Sigmoid colon (tissue), 4 donors: Measurements from ENCODE around the gene UBASH3A.

Source experiments
- EP300 ChIP-seq, 4 donors: sonication (generic); formaldehyde crosslinking; IDR thresholded peaks; one replicate each; pipeline ENCODE4 v1.6.1; 2017; ENCODE audit warnings: antibody characterized with exemption in 4 of 4
- POLR2A ChIP-seq, 2 donors: fragments of 450-650 bp; IDR thresholded peaks; one replicate each; pipeline ENCODE4 v1.6.1; 2016; ENCODE audit warnings: antibody characterized with exemption in 2 of 2, mild to moderate bottlenecking in 2 of 2, moderate library complexity in 2 of 2
- TF ChIP-seq, protein P1 (sequence below), 4 experiments: fragments of 450-650 bp in 3 of 4; fragments of 200-600 bp in 1 of 4; IDR thresholded peaks; one replicate each; pipeline ENCODE4 v1.5.1; 2016 to 2019; ENCODE audit warnings: antibody characterized with exemption in 4 of 4, mild to moderate bottlenecking in 3 of 4, moderate library complexity in 2 of 4

DNA sequence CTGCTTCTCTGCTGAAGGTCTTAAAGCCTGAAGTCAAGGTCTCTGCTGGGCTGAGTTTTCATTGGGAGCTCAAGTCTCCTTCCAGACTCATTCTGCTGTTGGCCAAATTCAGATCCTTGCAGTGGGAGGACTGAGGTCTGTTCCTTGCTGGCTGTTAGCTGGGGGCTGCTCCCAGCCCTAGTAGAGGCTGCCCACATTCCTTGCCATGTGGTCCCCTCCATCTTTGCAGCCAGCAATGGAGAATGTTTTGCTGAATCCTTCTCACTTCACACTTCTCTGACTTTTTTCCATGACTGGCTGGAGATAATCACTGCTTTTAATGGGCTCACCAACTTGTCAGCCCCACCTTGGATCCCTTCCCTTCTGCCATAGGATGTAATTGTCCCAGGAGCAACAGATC is 33.2 kb downstream of the UBASH3A start:
- TF ChIP-seq, protein P1, sequence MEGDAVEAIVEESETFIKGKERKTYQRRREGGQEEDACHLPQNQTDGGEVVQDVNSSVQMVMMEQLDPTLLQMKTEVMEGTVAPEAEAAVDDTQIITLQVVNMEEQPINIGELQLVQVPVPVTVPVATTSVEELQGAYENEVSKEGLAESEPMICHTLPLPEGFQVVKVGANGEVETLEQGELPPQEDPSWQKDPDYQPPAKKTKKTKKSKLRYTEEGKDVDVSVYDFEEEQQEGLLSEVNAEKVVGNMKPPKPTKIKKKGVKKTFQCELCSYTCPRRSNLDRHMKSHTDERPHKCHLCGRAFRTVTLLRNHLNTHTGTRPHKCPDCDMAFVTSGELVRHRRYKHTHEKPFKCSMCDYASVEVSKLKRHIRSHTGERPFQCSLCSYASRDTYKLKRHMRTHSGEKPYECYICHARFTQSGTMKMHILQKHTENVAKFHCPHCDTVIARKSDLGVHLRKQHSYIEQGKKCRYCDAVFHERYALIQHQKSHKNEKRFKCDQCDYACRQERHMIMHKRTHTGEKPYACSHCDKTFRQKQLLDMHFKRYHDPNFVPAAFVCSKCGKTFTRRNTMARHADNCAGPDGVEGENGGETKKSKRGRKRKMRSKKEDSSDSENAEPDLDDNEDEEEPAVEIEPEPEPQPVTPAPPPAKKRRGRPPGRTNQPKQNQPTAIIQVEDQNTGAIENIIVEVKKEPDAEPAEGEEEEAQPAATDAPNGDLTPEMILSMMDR (IDR thresholded peaks at IDR 0.05), result no peak
- TF ChIP-seq POLR2A (IDR thresholded peaks at IDR 0.05) (no peak), EP300 (IDR thresholded peaks at IDR 0.05) (no peak)
